Upper lobe of right lung (tissue), 1 donor: Measurements from ENCODE around the gene UBL4A. TPM values are rescaled to one million over a fixed set of nuclear protein-coding genes. Genes with fewer than 3 reads are reported as not detected.

ENCODE experiments used
- ATAC-seq: fragments of 200-7000 bp; cut with Tn5 transposase; one replicate; pipeline ENCODE4 v1.9.1; 2020; ENCODE audit warnings: mild to moderate bottlenecking, moderate library complexity
- DNase-seq: peaks from one replicate; pipeline ENCODE4 v3.0.0-alpha.2; 2020
- H3K27ac ChIP-seq: fragments of 200-600 bp; one replicate; pipeline ENCODE4 v1.8.0; 2022
- H3K27me3 ChIP-seq: fragments of 200-600 bp; one replicate; pipeline ENCODE4 v1.8.0; 2022; ENCODE audit warnings: mild to moderate bottlenecking
- H3K36me3 ChIP-seq: fragments of 200-600 bp; one replicate; pipeline ENCODE4 v1.8.0; 2022
- H3K4me1 ChIP-seq: fragments of 200-600 bp; one replicate; pipeline ENCODE4 v1.8.0; 2022
- H3K4me3 ChIP-seq: fragments of 200-600 bp; one replicate; pipeline ENCODE4 v1.8.0; 2022; ENCODE audit warnings: mild to moderate bottlenecking
- H3K9me3 ChIP-seq: fragments of 200-600 bp; one replicate; pipeline ENCODE4 v1.8.0; 2022
- CTCF ChIP-seq: fragments of 200-600 bp; IDR thresholded peaks from one replicate; pipeline ENCODE4 v1.8.0; 2022; ENCODE audit warnings: antibody characterized with exemption
- intact Hi-C: fragments of 100-400 bp; cut with DNase I; formaldehyde crosslinking; loops from one replicate; pipeline ENCODE4 v1.11.0; 2022
- total RNA-seq: library from RNA; stranded (reverse); fragmentation: NEBNext Ultra II Directional; extraction: Animal tissue kit (Norgen Biotek cat#: 25700); gene quantifications from one replicate; pipeline ENCODE4 v1.2.1, GENCODE V29; 2021
- donor health status: DM: no; HTN: yes; CAD: no; lungs with severe emphysema.

The UBL4A gene
- total RNA-seq, 1 donor from 2014 or later = 33.8 TPM

DNA sequence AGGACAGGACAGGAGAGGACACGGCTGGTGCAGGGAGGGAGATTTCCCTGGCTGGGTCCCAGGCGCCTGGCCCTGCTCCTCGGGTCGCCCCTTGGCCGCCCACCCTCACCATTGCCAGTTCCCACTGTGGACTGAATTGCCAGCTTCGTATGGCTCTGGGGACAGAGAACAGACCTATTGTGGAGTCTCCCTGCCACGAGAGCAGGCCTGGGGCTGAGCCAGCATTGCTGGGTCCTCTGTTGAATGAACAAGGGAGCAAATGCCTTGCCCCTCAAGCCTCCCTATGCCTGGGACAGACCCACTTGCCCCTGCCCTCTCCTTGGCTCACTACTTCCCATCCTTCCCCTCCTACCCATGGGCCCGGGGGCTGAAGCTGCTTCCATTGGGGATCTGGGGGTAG lies 24.0 kb downstream of the UBL4A start:
- no peaks in the 10 kb centered on the region for H3K9me3 ChIP-seq
- no peak overlapping the region for H3K27ac ChIP-seq
- ATAC-seq = no peak
- intact Hi-C loops = no loop called here
- H3K27me3 ChIP-seq = no peaks in the 10 kb centered on the region
- no peak overlapping the region for H3K4me3 ChIP-seq
- no peaks in the 10 kb centered on the region for H3K4me1 ChIP-seq
- no peaks in the 10 kb centered on the region for H3K36me3 ChIP-seq
- no peak for TF ChIP-seq CTCF
- DNase-seq = no peak

DNA sequence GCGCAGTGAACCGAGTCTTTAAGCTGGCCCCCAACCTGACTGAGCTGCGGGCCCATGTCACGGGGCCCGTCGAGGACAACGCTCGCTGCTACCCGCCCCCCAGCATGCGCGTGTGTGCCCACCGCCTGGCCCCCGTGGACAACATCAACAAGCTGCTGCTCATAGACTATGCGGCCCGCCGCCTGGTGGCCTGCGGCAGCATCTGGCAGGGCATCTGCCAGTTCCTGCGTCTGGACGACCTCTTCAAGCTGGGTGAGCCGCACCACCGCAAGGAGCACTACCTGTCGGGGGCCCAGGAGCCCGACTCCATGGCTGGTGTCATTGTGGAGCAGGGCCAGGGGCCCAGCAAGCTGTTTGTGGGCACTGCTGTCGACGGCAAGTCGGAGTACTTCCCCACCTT lies 26.1 kb downstream of the UBL4A start:
- intact Hi-C loops = no loop called here
- no peaks in the 10 kb centered on the region for H3K36me3 ChIP-seq
- H3K4me1 ChIP-seq = no peaks in the 10 kb centered on the region
- no peaks in the 10 kb centered on the region for H3K27me3 ChIP-seq
- TF ChIP-seq CTCF = no peak
- no peak overlapping the region for H3K4me3 ChIP-seq
- DNase-seq (no peak), ATAC-seq (no peak)
- no peaks in the 10 kb centered on the region for H3K9me3 ChIP-seq
- H3K27ac ChIP-seq = no peak overlapping the region

GRCh38 chrX:154459832-154460231 lies 26.6 kb downstream of the UBL4A start:
- no peak for TF ChIP-seq CTCF
- H3K27ac ChIP-seq = no peak overlapping the region
- no peaks in the 10 kb centered on the region for H3K36me3 ChIP-seq
- H3K4me3 ChIP-seq = peak overlapping the region; percentile 64
- H3K9me3 ChIP-seq = no peaks in the 10 kb centered on the region
- DNase-seq (no peak), ATAC-seq (no peak)
- no peaks in the 10 kb centered on the region for H3K27me3 ChIP-seq
- intact Hi-C loops = no loop called here
- H3K4me1 ChIP-seq = no peaks in the 10 kb centered on the region

DNA sequence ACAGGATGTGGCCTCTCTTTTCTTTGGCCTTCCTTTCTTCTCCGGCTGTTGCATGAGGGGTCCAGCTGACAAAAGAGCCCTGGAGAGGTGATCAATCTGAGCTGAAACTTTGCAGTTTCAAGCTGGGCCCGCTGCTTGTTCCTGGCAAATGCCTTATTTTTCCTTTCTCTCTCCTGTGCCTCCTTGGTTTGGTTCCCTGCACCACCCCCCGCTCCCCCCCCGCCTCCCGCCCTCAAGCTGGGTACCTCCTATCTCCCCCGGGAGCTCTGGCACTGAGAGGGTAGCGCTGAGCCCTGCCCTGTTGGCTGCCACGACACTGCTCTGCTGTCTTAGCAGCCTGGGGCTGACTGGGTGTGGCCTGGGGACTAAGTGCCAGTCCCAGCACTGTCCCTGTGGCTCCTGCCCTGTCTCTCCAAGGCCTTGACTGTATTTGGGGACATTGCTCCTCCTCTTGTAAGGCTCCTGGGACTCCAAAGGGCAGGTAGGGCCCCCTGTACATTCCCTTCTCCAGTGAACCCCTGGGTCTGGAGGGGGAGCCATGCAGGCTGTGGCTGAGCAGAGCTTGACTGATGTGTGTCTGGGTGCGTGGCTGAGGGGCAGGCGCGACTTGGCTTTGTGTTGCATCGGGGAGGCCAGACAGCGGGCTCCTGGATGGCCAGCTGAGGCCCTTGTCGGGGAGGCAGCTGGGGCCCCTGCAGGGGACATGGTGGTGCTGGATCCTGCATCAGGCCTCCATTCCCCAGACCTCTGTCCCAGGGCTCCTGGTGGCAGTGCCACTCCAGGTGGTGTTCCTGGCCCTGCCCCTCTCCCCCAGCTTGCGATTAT lies 27.2 kb downstream of the UBL4A start:
- H3K36me3 ChIP-seq = no peaks in the 10 kb centered on the region
- DNase-seq = no peak
- peak overlapping the region; percentile 64 for H3K4me3 ChIP-seq
- no peak for TF ChIP-seq CTCF
- intact Hi-C loops = no loop called here
- peak overlapping the region; percentile 24 for H3K27ac ChIP-seq
- peak; percentile 78 for ATAC-seq
- H3K4me1 ChIP-seq = no peaks in the 10 kb centered on the region
- H3K27me3 ChIP-seq = no peaks in the 10 kb centered on the region
- H3K9me3 ChIP-seq = no peaks in the 10 kb centered on the region

DNA sequence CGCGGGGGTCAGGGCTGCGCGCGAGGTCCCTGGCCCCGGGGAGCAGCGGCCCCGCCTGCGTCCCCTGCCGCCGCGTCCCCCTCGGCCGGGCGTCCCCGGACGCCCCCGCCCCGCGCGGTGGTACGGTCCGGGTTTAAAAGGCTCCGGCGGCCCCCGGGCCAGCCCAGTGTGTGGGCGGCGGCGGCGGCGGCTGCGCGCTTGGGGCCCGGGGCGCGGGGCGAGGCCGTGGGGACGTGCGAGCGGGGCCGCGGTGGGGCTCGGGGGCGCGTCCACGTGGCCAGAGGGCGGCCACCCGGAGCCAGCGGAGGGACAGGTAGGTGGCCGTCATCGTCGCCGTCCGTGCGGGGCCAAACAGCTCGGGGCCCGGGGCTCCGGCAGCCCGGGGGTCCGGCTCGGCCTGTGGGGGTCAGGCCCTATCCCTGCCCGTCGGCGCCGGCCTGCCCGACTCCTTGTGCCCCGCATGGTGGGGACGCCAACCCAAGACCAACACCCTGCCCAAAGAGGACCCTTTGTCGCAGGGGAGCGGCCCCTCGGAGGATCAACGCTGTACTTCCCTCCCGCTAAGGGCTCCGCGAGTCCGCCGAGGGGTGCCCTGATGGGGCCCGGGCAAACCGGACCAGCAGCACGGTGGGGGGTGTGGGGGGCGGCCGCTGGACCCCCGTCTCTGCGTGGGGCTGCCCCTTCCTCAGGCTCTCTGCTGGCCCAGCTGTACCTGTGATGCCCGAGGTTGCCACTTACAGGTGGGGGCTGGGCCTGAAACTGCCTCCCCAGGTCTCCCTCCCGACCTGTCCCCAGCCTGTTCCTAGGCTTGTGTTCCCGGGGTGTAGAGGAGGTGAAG lies 28.1 kb downstream of the UBL4A start, which contains the start of gene PLXNA3:
Gene PLXNA3, plus strand, starts transcription at position 166 of the 838 bp plus-strand sequence. CDS start 1,903 bp downstream, outside the sequence.
- H3K27ac ChIP-seq = peak within 1 kb of the TSS; percentile 24
- H3K36me3 ChIP-seq = no peaks in the 10 kb centered on the region
- H3K4me1 ChIP-seq = no peaks in the 10 kb centered on the region
- intact Hi-C loops = no loop called here
- peak within 1 kb of the TSS; percentile 64 for H3K4me3 ChIP-seq
- H3K9me3 ChIP-seq = no peaks in the 10 kb centered on the region
- no peaks in the 10 kb centered on the region for H3K27me3 ChIP-seq
- DNase-seq = peak; percentile 78
- no peak for TF ChIP-seq CTCF
- peak; percentile 85 for ATAC-seq
